Activated T-helper 1 cell treated with anti-CD3 and anti-CD28 coated beads, Interleukin-12 subunit alpha, Interleukin-12 subunit beta, Interleukin-2, Interleukin-4 antibody, amounts not matched to agents 30 ng/mL and 10 ng/mL and 1 ng/mL, durations not matched to agents 14 hours and 24 hours and 36 hours (primary cell): Measurements from ENCODE around the gene PIK3AP1. TPM values are rescaled to one million over a fixed set of nuclear protein-coding genes. Genes with fewer than 3 reads are reported as not detected.
A peak's percentile ranks its signal among the peaks of the same experiment; 100 is the strongest.

Source experiments
- DNase-seq: peaks from one replicate; pipeline ENCODE4 v3.0.0; 2021; ENCODE audit warnings: low spot score
- H3K27ac Mint-ChIP-seq: one replicate; pipeline ENCODE4 v1.8.0; 2021; ENCODE audit warnings: mild to moderate bottlenecking, mixed read lengths
- H3K27me3 Mint-ChIP-seq: one replicate; pipeline ENCODE4 v1.8.0; 2022; ENCODE audit warnings: mild to moderate bottlenecking, moderate library complexity, mixed read lengths; ENCODE audit not compliant: insufficient read depth
- H3K36me3 Mint-ChIP-seq: one replicate; pipeline ENCODE4 v1.8.0; 2021; ENCODE audit warnings: low read depth, mixed read lengths
- H3K4me1 Mint-ChIP-seq: one replicate; pipeline ENCODE4 v1.8.0; 2021; ENCODE audit warnings: low read depth, mixed read lengths
- H3K4me3 Mint-ChIP-seq: one replicate; pipeline ENCODE4 v1.8.0; 2021; ENCODE audit warnings: mild to moderate bottlenecking, moderate library complexity, mixed read lengths
- H3K9me3 Mint-ChIP-seq: one replicate; pipeline ENCODE4 v1.8.0; 2021; ENCODE audit warnings: mixed read lengths
- intact Hi-C: fragments of 100-400 bp; cut with micrococcal nuclease; formaldehyde crosslinking; loops from one replicate; pipeline ENCODE4 v1.15.1; 2024
- total RNA-seq: library from RNA; stranded (reverse); gene quantifications from 2 replicates; pipeline ENCODE4 v1.2.3, GENCODE V29; 2022

PIK3AP1 gene
- total RNA-seq, 1 donor from 2014 or later, result 9.9 TPM

GRCh38 chr10:96596422-96597407, 123.6 kb downstream of the PIK3AP1 start:
- no peak overlapping the region for H3K27ac Mint-ChIP-seq
- intact Hi-C loops, result no loop called here
- no peak overlapping the region for H3K4me3 Mint-ChIP-seq
- H3K36me3 Mint-ChIP-seq, result peaks cover 2% of the 10 kb centered on the region
- H3K9me3 Mint-ChIP-seq, result peaks cover 4% of the 10 kb centered on the region
- H3K4me1 Mint-ChIP-seq, result peaks cover 5% of the 10 kb centered on the region
- no peak for DNase-seq
- H3K27me3 Mint-ChIP-seq, result peaks cover 8% of the 10 kb centered on the region

- peaks cover 13% of the 10 kb centered on the region for H3K27me3 Mint-ChIP-seq
- peaks cover 10% of the 10 kb centered on the region for H3K4me1 Mint-ChIP-seq
- intact Hi-C loops, result no loop called here
- peaks cover 4% of the 10 kb centered on the region for H3K9me3 Mint-ChIP-seq
- no peak for DNase-seq
- H3K4me3 Mint-ChIP-seq, result no peak overlapping the region
- H3K36me3 Mint-ChIP-seq, result peaks cover 2% of the 10 kb centered on the region
- no peak overlapping the region for H3K27ac Mint-ChIP-seq
These were observed 124.6 kb downstream of the PIK3AP1 start for GRCh38 chr10:96595741-96596140.

GRCh38 chr10:96591946-96592345, 128.4 kb downstream of the PIK3AP1 start:
- intact Hi-C loops, result no loop called here
- peaks cover 2% of the 10 kb centered on the region for H3K36me3 Mint-ChIP-seq
- peaks cover 15% of the 10 kb centered on the region for H3K4me1 Mint-ChIP-seq
- H3K4me3 Mint-ChIP-seq, result no peak overlapping the region
- peaks cover 4% of the 10 kb centered on the region for H3K9me3 Mint-ChIP-seq
- H3K27me3 Mint-ChIP-seq, result peaks cover 11% of the 10 kb centered on the region
- no peak overlapping the region for H3K27ac Mint-ChIP-seq
- no peak for DNase-seq

GRCh38 chr10:96588616-96589419, 131.5 kb downstream of the PIK3AP1 start:
- Mint-ChIP-seq H3K27me3 (peaks cover 11% of the 10 kb centered on the region), H3K27ac (no peak overlapping the region), H3K4me1 (peaks cover 33% of the 10 kb centered on the region), H3K9me3 (no peaks in the 10 kb centered on the region), H3K4me3 (no peak overlapping the region), H3K36me3 (peaks cover 3% of the 10 kb centered on the region)
- intact Hi-C loops, result loop anchor here (1.0 to 10.0 kb wide), 16 partner anchors 24 to 1546 kb away; partner anchors contain the start of genes ARHGAP19, CC2D2B, CCNJ and FRAT2
- peak; percentile 11 for DNase-seq

- Mint-ChIP-seq H3K36me3 (peaks cover 3% of the 10 kb centered on the region), H3K4me1 (peaks cover 39% of the 10 kb centered on the region), H3K27me3 (peaks cover 11% of the 10 kb centered on the region), H3K27ac (no peak overlapping the region), H3K4me3 (no peak overlapping the region), H3K9me3 (no peaks in the 10 kb centered on the region)
- intact Hi-C loops, result loop anchor here (2.0 to 10.0 kb wide), 12 partner anchors 64 to 1547 kb away; partner anchors contain the start of genes ARHGAP19, CC2D2B, CCNJ and FRAT2
- no peak for DNase-seq
These were observed 132.2 kb downstream of the PIK3AP1 start for GRCh38 chr10:96588060-96588554.

- peaks cover 45% of the 10 kb centered on the region for H3K4me1 Mint-ChIP-seq
- no peak for DNase-seq
- intact Hi-C loops, result loop anchor here (2.0 to 10.0 kb wide), 14 partner anchors 65 to 1547 kb away; partner anchors contain the start of genes ARHGAP19, CC2D2B, CCNJ and FRAT2
- H3K4me3 Mint-ChIP-seq, result peak overlapping the region; percentile 86
- peak overlapping the region; percentile 89 for H3K27ac Mint-ChIP-seq
- peaks cover 3% of the 10 kb centered on the region for H3K36me3 Mint-ChIP-seq
- no peaks in the 10 kb centered on the region for H3K9me3 Mint-ChIP-seq
- H3K27me3 Mint-ChIP-seq, result peaks cover 9% of the 10 kb centered on the region
These were observed 132.9 kb downstream of the PIK3AP1 start for GRCh38 chr10:96587264-96588059.

GRCh38 chr10:96586419-96587263, 133.7 kb downstream of the PIK3AP1 start, which contains the start of gene TM9SF3:
TSS of gene TM9SF3 (minus strand) at chr10:96587012. CDS start at chr10:96586835, 177 bp downstream.
- Mint-ChIP-seq H3K27ac (peak within 1 kb of the TSS; percentile 89), H3K36me3 (peaks cover 4% of the 10 kb centered on the region), H3K27me3 (peaks cover 9% of the 10 kb centered on the region), H3K4me1 (peaks cover 43% of the 10 kb centered on the region), H3K4me3 (peak within 1 kb of the TSS; percentile 96), H3K9me3 (no peaks in the 10 kb centered on the region)
- intact Hi-C loops, result loop anchor here (2.0 to 10.0 kb wide), 11 partner anchors 66 to 1548 kb away; partner anchors contain the start of genes CC2D2B, CCNJ, FRAT2 and MMS19
- peak; percentile 86 for DNase-seq

GRCh38 chr10:96585736-96586418, 134.4 kb downstream of the PIK3AP1 start:
- peak; percentile 6 for DNase-seq
- H3K36me3 Mint-ChIP-seq, result peaks cover 5% of the 10 kb centered on the region
- peaks cover 47% of the 10 kb centered on the region for H3K4me1 Mint-ChIP-seq
- H3K27ac Mint-ChIP-seq, result peak overlapping the region; percentile 86
- peak overlapping the region; percentile 96 for H3K4me3 Mint-ChIP-seq
- intact Hi-C loops, result loop anchor here (2.0 to 10.0 kb wide), 11 partner anchors 66 to 1549 kb away; partner anchors contain the start of genes CC2D2B, CCNJ, FRAT2 and MMS19
- H3K27me3 Mint-ChIP-seq, result peaks cover 5% of the 10 kb centered on the region
- no peaks in the 10 kb centered on the region for H3K9me3 Mint-ChIP-seq

GRCh38 chr10:96584474-96584873, 135.8 kb downstream of the PIK3AP1 start:
- H3K9me3 Mint-ChIP-seq, result no peaks in the 10 kb centered on the region
- intact Hi-C loops, result loop anchor here (10.0 kb wide), 1 partner anchor 1550 kb away; the partner anchor contains the start of gene R3HCC1L
- H3K4me3 Mint-ChIP-seq, result no peak overlapping the region

GRCh38 chr10:96584035-96584434, 136.3 kb downstream of the PIK3AP1 start:
- no peaks in the 10 kb centered on the region for H3K9me3 Mint-ChIP-seq
- H3K27ac Mint-ChIP-seq, result no peak overlapping the region
- peaks cover 8% of the 10 kb centered on the region for H3K36me3 Mint-ChIP-seq
- H3K4me3 Mint-ChIP-seq, result peak overlapping the region; percentile 22
- no peak for DNase-seq
- H3K4me1 Mint-ChIP-seq, result peaks cover 46% of the 10 kb centered on the region
- intact Hi-C loops, result loop anchor here (10.0 kb wide), 1 partner anchor 1551 kb away; the partner anchor contains the start of gene R3HCC1L
- no peaks in the 10 kb centered on the region for H3K27me3 Mint-ChIP-seq

More at GRCh38 chr10:96584474-96584873, 135.8 kb downstream of the PIK3AP1 start:
- Mint-ChIP-seq H3K36me3 (peaks cover 8% of the 10 kb centered on the region), H3K4me1 (peaks cover 46% of the 10 kb centered on the region), H3K27me3 (no peaks in the 10 kb centered on the region), H3K27ac (no peak overlapping the region)
- no peak for DNase-seq
